Measurements from ENCODE around the gene TRMT5. TPM values are rescaled to one million over a fixed set of nuclear protein-coding genes. Genes with fewer than 3 reads are reported as not detected.

Gene TRMT5
- total RNA-seq, 2 experiments from 2014 or later = 16.0 to 16.4 TPM

- intact Hi-C loops (cut with micrococcal nuclease) = no loop called here
- peaks cover 10% of the 10 kb centered on the region for H3K4me1 Mint-ChIP-seq (ENCODE audit: low read depth)
- no peaks in the 10 kb centered on the region for H3K27me3 Mint-ChIP-seq
- H3K36me3 Mint-ChIP-seq (ENCODE audit: low read depth) = peaks cover 11% of the 10 kb centered on the region
- no peak overlapping the region for H3K4me3 Mint-ChIP-seq
- TF ChIP-seq, protein P1, sequence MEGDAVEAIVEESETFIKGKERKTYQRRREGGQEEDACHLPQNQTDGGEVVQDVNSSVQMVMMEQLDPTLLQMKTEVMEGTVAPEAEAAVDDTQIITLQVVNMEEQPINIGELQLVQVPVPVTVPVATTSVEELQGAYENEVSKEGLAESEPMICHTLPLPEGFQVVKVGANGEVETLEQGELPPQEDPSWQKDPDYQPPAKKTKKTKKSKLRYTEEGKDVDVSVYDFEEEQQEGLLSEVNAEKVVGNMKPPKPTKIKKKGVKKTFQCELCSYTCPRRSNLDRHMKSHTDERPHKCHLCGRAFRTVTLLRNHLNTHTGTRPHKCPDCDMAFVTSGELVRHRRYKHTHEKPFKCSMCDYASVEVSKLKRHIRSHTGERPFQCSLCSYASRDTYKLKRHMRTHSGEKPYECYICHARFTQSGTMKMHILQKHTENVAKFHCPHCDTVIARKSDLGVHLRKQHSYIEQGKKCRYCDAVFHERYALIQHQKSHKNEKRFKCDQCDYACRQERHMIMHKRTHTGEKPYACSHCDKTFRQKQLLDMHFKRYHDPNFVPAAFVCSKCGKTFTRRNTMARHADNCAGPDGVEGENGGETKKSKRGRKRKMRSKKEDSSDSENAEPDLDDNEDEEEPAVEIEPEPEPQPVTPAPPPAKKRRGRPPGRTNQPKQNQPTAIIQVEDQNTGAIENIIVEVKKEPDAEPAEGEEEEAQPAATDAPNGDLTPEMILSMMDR (IDR thresholded peaks at IDR 0.05) = no peak
- ChIA-PET CTCF (no interaction called here), POLR2A (no interaction called here)
- no peaks in the 10 kb centered on the region for H3K9me3 Mint-ChIP-seq
- DNase-seq (no peak), ATAC-seq (no peak)
- H3K27ac Mint-ChIP-seq = no peak overlapping the region
Measured at GRCh38 chr14:60946773-60947172, 34.1 kb downstream of the TRMT5 start.

DNA sequence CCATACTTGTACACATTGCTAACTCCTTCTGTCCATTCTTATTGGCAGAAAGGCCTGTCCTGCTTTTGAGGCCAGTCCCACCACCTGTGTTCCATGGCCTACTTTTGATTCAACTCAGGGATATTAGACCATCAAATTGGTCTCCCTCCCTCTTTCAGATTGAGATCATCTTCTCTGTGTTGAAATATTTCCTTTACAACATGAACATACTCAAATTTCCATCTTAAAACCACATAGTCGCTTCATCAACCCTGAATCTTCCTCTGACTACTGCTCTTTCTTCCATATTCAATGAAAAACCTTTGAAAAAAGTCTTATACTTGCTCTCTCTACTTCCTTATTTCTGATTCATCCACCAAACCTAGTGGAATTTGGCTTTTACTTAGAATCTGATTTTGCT lies 34.9 kb downstream of the TRMT5 start:
- Mint-ChIP-seq H3K27ac (peak overlapping the region; percentile 41), H3K4me3 (no peak overlapping the region), H3K27me3 (no peaks in the 10 kb centered on the region), H3K36me3 (ENCODE audit: low read depth) (peaks cover 11% of the 10 kb centered on the region), H3K9me3 (no peaks in the 10 kb centered on the region), H3K4me1 (ENCODE audit: low read depth) (peaks cover 10% of the 10 kb centered on the region)
- ATAC-seq = peak; percentile 76
- intact Hi-C loops (cut with micrococcal nuclease) = no loop called here
- ChIA-PET CTCF (no interaction called here), POLR2A (no interaction called here)
- TF ChIP-seq, protein P1 (IDR thresholded peaks at IDR 0.05) = no peak
- no peak for DNase-seq

DNA sequence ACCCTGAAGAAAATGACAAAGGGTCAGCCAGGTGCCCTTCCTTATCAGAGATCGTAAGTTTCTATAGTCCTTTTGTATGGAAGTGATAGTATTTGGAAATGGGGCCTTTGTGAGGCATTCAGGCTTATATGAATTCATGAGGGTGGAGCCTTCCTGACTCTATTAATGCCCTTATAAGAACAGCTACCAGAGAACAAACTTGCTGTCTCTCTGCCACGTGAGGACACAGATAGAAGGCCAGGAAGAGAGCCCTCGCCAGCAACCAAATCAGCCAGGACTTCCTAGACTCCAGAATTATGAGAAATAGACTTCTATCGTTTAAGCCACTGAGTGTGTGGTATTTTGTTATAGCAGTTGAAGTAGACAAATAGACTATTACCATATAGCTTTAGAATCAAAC lies 36.7 kb downstream of the TRMT5 start:
- CTCF ChIA-PET = interaction anchor here (1.5 kb wide), 1 partner anchor 10 kb away, joined by 6 read pairs; no protein-coding TSS in a partner anchor
- TF ChIP-seq, protein P1 (IDR thresholded peaks at IDR 0.05) = no peak
- no peak overlapping the region for H3K4me3 Mint-ChIP-seq
- no peaks in the 10 kb centered on the region for H3K27me3 Mint-ChIP-seq
- H3K4me1 Mint-ChIP-seq (ENCODE audit: low read depth) = peaks cover 10% of the 10 kb centered on the region
- ATAC-seq = no peak
- H3K27ac Mint-ChIP-seq = no peak overlapping the region
- DNase-seq = no peak
- H3K36me3 Mint-ChIP-seq (ENCODE audit: low read depth) = peaks cover 11% of the 10 kb centered on the region
- H3K9me3 Mint-ChIP-seq = no peaks in the 10 kb centered on the region
- POLR2A ChIA-PET = no interaction called here
- intact Hi-C loops (cut with micrococcal nuclease) = no loop called here

DNA sequence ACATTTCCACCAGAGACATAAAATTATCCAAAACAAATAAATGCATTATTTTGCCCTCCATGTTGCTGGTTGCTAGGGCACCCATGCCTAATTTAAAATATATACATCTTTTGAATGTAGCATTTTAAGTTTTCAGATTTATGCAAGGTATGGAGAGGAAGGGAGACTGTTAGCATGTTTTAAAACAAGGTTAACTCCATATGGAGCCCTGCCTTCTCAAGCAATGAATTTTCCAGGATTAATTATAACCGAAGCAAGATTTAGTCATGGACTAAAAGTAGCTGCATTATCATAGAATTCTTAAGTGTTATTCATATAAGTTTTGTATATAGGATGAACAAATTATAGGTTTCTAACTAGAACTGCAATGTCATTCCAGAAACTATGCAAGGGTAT lies 37.2 kb downstream of the TRMT5 start:
- TF ChIP-seq, protein P1 (IDR thresholded peaks at IDR 0.05) = no peak
- CTCF ChIA-PET = no interaction called here
- ATAC-seq (no peak), DNase-seq (no peak)
- intact Hi-C loops (cut with micrococcal nuclease) = no loop called here
- Mint-ChIP-seq H3K4me1 (ENCODE audit: low read depth) (peaks cover 10% of the 10 kb centered on the region), H3K4me3 (no peak overlapping the region), H3K36me3 (ENCODE audit: low read depth) (peaks cover 11% of the 10 kb centered on the region), H3K9me3 (no peaks in the 10 kb centered on the region), H3K27me3 (no peaks in the 10 kb centered on the region), H3K27ac (no peak overlapping the region)
- POLR2A ChIA-PET = no interaction called here

- no peaks in the 10 kb centered on the region for H3K9me3 Mint-ChIP-seq
- TF ChIP-seq, protein P1 (IDR thresholded peaks at IDR 0.05) = no peak
- no peak overlapping the region for H3K4me3 Mint-ChIP-seq
- ChIA-PET CTCF (no interaction called here), POLR2A (no interaction called here)
- H3K4me1 Mint-ChIP-seq (ENCODE audit: low read depth) = no peaks in the 10 kb centered on the region
- H3K27me3 Mint-ChIP-seq = no peaks in the 10 kb centered on the region
- intact Hi-C loops (cut with micrococcal nuclease) = no loop called here
- ATAC-seq = no peak
- peaks cover 4% of the 10 kb centered on the region for H3K36me3 Mint-ChIP-seq (ENCODE audit: low read depth)
- no peak for DNase-seq
- H3K27ac Mint-ChIP-seq = no peak overlapping the region
Measured at GRCh38 chr14:60935319-60935718, 45.6 kb downstream of the TRMT5 start.
